GM18951 (cell line): ENCODE results near the gene SENP3.

Experiments used
- POLR2A ChIP-seq: IDR thresholded peaks from 4 replicates; pipeline ENCODE4 v1.6.1; 2011; ENCODE audit warnings: mild to moderate bottlenecking; ENCODE audit not compliant: insufficient read length, insufficient read depth; ENCODE audit errors: extremely low read depth
- in situ Hi-C: fragments of 300-500 bp; cut with MboI; formaldehyde crosslinking; loops from one replicate; pipeline ENCODE4 v1.12.0; 2022; ENCODE audit warnings: low sequenced_read_pairs, mixed read lengths, inconsistent platforms; ENCODE audit not compliant: unreplicated experiment

The SENP3 gene

GRCh38 chr17:7575959-7576358 lies 14.2 kb downstream of the SENP3 start:
- no peak for TF ChIP-seq POLR2A
- in situ Hi-C loops: no loop called here

GRCh38 chr17:7576432-7576937 lies 14.8 kb downstream of the SENP3 start:
- in situ Hi-C loops: no loop called here
- peak; percentile 34 for TF ChIP-seq POLR2A

- TF ChIP-seq POLR2A: no peak
- in situ Hi-C loops: no loop called here
Measured at GRCh38 chr17:7577327-7578199, 15.8 kb downstream of the SENP3 start.

- in situ Hi-C loops: no loop called here
- TF ChIP-seq POLR2A: peak; percentile 55
Measured at GRCh38 chr17:7579001-7579833, 17.5 kb downstream of the SENP3 start, which contains the start of gene CD68. Gene CD68, plus strand, starts transcription at chr17:7579638. Its CDS starts 40 bp downstream, at chr17:7579678.

- in situ Hi-C loops: no loop called here
- peak; percentile 19 for TF ChIP-seq POLR2A
Measured at GRCh38 chr17:7579834-7580603, 18.3 kb downstream of the SENP3 start.

- in situ Hi-C loops: no loop called here
- TF ChIP-seq POLR2A: no peak
Measured at GRCh38 chr17:7580604-7581575, 19.2 kb downstream of the SENP3 start.

GRCh38 chr17:7582396-7583252 lies 20.9 kb downstream of the SENP3 start:
- in situ Hi-C loops: no loop called here
- TF ChIP-seq POLR2A: no peak

GRCh38 chr17:7583253-7584109 lies 21.8 kb downstream of the SENP3 start, which contains the start of gene MPDU1:
Gene MPDU1, plus strand, starts transcription at chr17:7583852. Its CDS starts 11 bp downstream, at chr17:7583863.
- in situ Hi-C loops: no loop called here
- TF ChIP-seq POLR2A: peak; percentile 78

- in situ Hi-C loops: no loop called here
- no peak for TF ChIP-seq POLR2A
Measured at GRCh38 chr17:7586673-7587419, 25.1 kb downstream of the SENP3 start.
